ENCODE results near the gene EIF2B5.
A peak's percentile ranks its signal among the peaks of the same experiment; 100 is the strongest.

EIF2B5 gene

GRCh38 chr3:184177767-184178306 is 42.7 kb downstream of the EIF2B5 start:
- no peak overlapping the region for H2BK15ac ChIP-seq (ENCODE audit: low read depth, poor library complexity, severe bottlenecking)
- peak overlapping the region; percentile 84 for H3K4me2 ChIP-seq (ENCODE audit: low read length, poor library complexity, severe bottlenecking)
- H3K4me3 ChIP-seq (ENCODE audit: insufficient read depth in 1 of 2, low read depth in 1 of 2, low read length in 2 of 2) = peak overlapping the region in 1 of 2 experiments; percentile 96
- no peak for DNase-seq
- H3K14ac ChIP-seq (ENCODE audit: low read length in 2 of 2) = peak overlapping the region in 1 of 2 experiments; percentile 50
- no peak overlapping the region for H2BK120ac ChIP-seq (ENCODE audit: low read depth, low read length)
- H2BK12ac ChIP-seq (ENCODE audit: low read length in 2 of 2) = peak overlapping the region in 1 of 2 experiments; percentile 55
- H2AFZ ChIP-seq (ENCODE audit: low read depth, low read length) = no peak overlapping the region
- H3K36me3 ChIP-seq (ENCODE audit: control insufficient read depth in 1 of 2, insufficient read depth in 2 of 2, low read depth in 1 of 2, low read length in 2 of 2) = peaks cover 59 to 60% of the 10 kb centered on the region in 2 experiments
- H3K4ac ChIP-seq (ENCODE audit: low read depth in 1 of 2, low read length in 2 of 2) = peak overlapping the region in 1 of 2 experiments; percentile 40
- H3K4me1 ChIP-seq (ENCODE audit: control insufficient read depth, insufficient read depth, low read depth, low read length) = peaks cover 33% of the 10 kb centered on the region
- no peak overlapping the region for H2BK5ac ChIP-seq (ENCODE audit: low read depth, low read length, poor library complexity, severe bottlenecking)
- no peak overlapping the region for H4K8ac ChIP-seq (ENCODE audit: low read length)
- peaks cover 20% of the 10 kb centered on the region for H3K79me1 ChIP-seq (replicated peaks; ENCODE audit: low read length, poor library complexity, severe bottlenecking)
- WGBS = 93% methylated on average over 14 of the region's 14 CpGs
- peak overlapping the region; percentile 14 for H4K91ac ChIP-seq (ENCODE audit: low read length)
- no peak overlapping the region for H2AK5ac ChIP-seq (ENCODE audit: low read length, severe bottlenecking)
- peak overlapping the region in 1 of 2 experiments; percentile 43 for H3K18ac ChIP-seq (ENCODE audit: low read depth in 1 of 2, low read length in 2 of 2)
- H3K23ac ChIP-seq (ENCODE audit: low read length in 2 of 2) = peak overlapping the region in 1 of 2 experiments; percentile 16
- peak overlapping the region; percentile 98 for H3K9ac ChIP-seq (ENCODE audit: low read length)
- H3K9me3 ChIP-seq (ENCODE audit: control insufficient read depth, low read length) = no peaks in the 10 kb centered on the region
- H3K27ac ChIP-seq (ENCODE audit: low read length, poor library complexity, severe bottlenecking) = peak overlapping the region; percentile 94
- H3K27me3 ChIP-seq (ENCODE audit: control insufficient read depth in 1 of 2, insufficient read depth in 1 of 2, low read length in 2 of 2) = no peaks in the 10 kb centered on the region

- H2BK5ac ChIP-seq (ENCODE audit: low read depth, low read length, poor library complexity, severe bottlenecking) = no peak overlapping the region
- H4K8ac ChIP-seq (ENCODE audit: low read length) = peak overlapping the region; percentile 61
- peak overlapping the region; percentile 98 for H3K9ac ChIP-seq (ENCODE audit: low read length)
- WGBS = 97% methylated on average over 13 of the region's 13 CpGs
- peak overlapping the region in 1 of 2 experiments; percentile 11 for H2BK12ac ChIP-seq (ENCODE audit: low read length in 2 of 2)
- H2AK5ac ChIP-seq (ENCODE audit: low read length, severe bottlenecking) = no peak overlapping the region
- H3K4me3 ChIP-seq (ENCODE audit: insufficient read depth in 1 of 2, low read depth in 1 of 2, low read length in 2 of 2) = peak overlapping the region in 1 of 2 experiments; percentile 96
- no peak overlapping the region for H2BK120ac ChIP-seq (ENCODE audit: low read depth, low read length)
- no peak overlapping the region for H4K91ac ChIP-seq (ENCODE audit: low read length)
- peaks cover 19% of the 10 kb centered on the region for H3K79me1 ChIP-seq (replicated peaks; ENCODE audit: low read length, poor library complexity, severe bottlenecking)
- peaks cover 33% of the 10 kb centered on the region for H3K4me1 ChIP-seq (ENCODE audit: control insufficient read depth, insufficient read depth, low read depth, low read length)
- H3K18ac ChIP-seq (ENCODE audit: low read depth in 1 of 2, low read length in 2 of 2) = no peak overlapping the region
- no peaks in the 10 kb centered on the region for H3K27me3 ChIP-seq (ENCODE audit: control insufficient read depth in 1 of 2, insufficient read depth in 1 of 2, low read length in 2 of 2)
- no peak overlapping the region for H2BK15ac ChIP-seq (ENCODE audit: low read depth, poor library complexity, severe bottlenecking)
- no peak for DNase-seq
- H2AFZ ChIP-seq (ENCODE audit: low read depth, low read length) = no peak overlapping the region
- no peak overlapping the region for H3K23ac ChIP-seq (ENCODE audit: low read length in 2 of 2)
- H3K27ac ChIP-seq (ENCODE audit: low read length, poor library complexity, severe bottlenecking) = peak overlapping the region; percentile 94
- no peaks in the 10 kb centered on the region for H3K9me3 ChIP-seq (ENCODE audit: control insufficient read depth, low read length)
- no peak overlapping the region for H3K14ac ChIP-seq (ENCODE audit: low read length in 2 of 2)
- peaks cover 65 to 68% of the 10 kb centered on the region in 2 experiments for H3K36me3 ChIP-seq (ENCODE audit: control insufficient read depth in 1 of 2, insufficient read depth in 2 of 2, low read depth in 1 of 2, low read length in 2 of 2)
- no peak overlapping the region for H3K4ac ChIP-seq (ENCODE audit: low read depth in 1 of 2, low read length in 2 of 2)
- H3K4me2 ChIP-seq (ENCODE audit: low read length, poor library complexity, severe bottlenecking) = no peak overlapping the region
These were observed 43.5 kb downstream of the EIF2B5 start for GRCh38 chr3:184178521-184179138.

GRCh38 chr3:184180165-184180564 is 45.0 kb downstream of the EIF2B5 start:
- no peak overlapping the region for H3K4me2 ChIP-seq (ENCODE audit: low read length, poor library complexity, severe bottlenecking)
- peak overlapping the region in 1 of 2 experiments; percentile 38 for H3K4me3 ChIP-seq (ENCODE audit: insufficient read depth in 1 of 2, low read depth in 1 of 2, low read length in 2 of 2)
- no peak overlapping the region for H3K23ac ChIP-seq (ENCODE audit: low read length in 2 of 2)
- no peak overlapping the region for H2BK12ac ChIP-seq (ENCODE audit: low read length in 2 of 2)
- H3K27me3 ChIP-seq (ENCODE audit: control insufficient read depth in 1 of 2, insufficient read depth in 1 of 2, low read length in 2 of 2) = no peaks in the 10 kb centered on the region
- H3K4ac ChIP-seq (ENCODE audit: low read depth in 1 of 2, low read length in 2 of 2) = no peak overlapping the region
- H3K9ac ChIP-seq (ENCODE audit: low read length) = peak overlapping the region; percentile 38
- no peak overlapping the region for H4K8ac ChIP-seq (ENCODE audit: low read length)
- H3K27ac ChIP-seq (ENCODE audit: low read length, poor library complexity, severe bottlenecking) = peak overlapping the region; percentile 2
- H2BK120ac ChIP-seq (ENCODE audit: low read depth, low read length) = no peak overlapping the region
- peaks cover 76 to 82% of the 10 kb centered on the region in 2 experiments for H3K36me3 ChIP-seq (ENCODE audit: control insufficient read depth in 1 of 2, insufficient read depth in 2 of 2, low read depth in 1 of 2, low read length in 2 of 2)
- H3K9me3 ChIP-seq (ENCODE audit: control insufficient read depth, low read length) = no peaks in the 10 kb centered on the region
- DNase-seq = peak; percentile 63
- 88% methylated on average over 6 of the region's 6 CpGs for WGBS
- no peak overlapping the region for H2BK15ac ChIP-seq (ENCODE audit: low read depth, poor library complexity, severe bottlenecking)
- no peak overlapping the region for H2AFZ ChIP-seq (ENCODE audit: low read depth, low read length)
- no peak overlapping the region for H4K91ac ChIP-seq (ENCODE audit: low read length)
- H3K4me1 ChIP-seq (ENCODE audit: control insufficient read depth, insufficient read depth, low read depth, low read length) = peaks cover 33% of the 10 kb centered on the region
- H3K18ac ChIP-seq (ENCODE audit: low read depth in 1 of 2, low read length in 2 of 2) = no peak overlapping the region
- H3K14ac ChIP-seq (ENCODE audit: low read length in 2 of 2) = no peak overlapping the region
- H3K79me1 ChIP-seq (replicated peaks; ENCODE audit: low read length, poor library complexity, severe bottlenecking) = peaks cover 20% of the 10 kb centered on the region
- H2BK5ac ChIP-seq (ENCODE audit: low read depth, low read length, poor library complexity, severe bottlenecking) = no peak overlapping the region
- H2AK5ac ChIP-seq (ENCODE audit: low read length, severe bottlenecking) = no peak overlapping the region

- H2BK120ac ChIP-seq (ENCODE audit: low read depth, low read length) = no peak overlapping the region
- no peak overlapping the region for H2BK12ac ChIP-seq (ENCODE audit: low read length in 2 of 2)
- H3K18ac ChIP-seq (ENCODE audit: low read depth in 1 of 2, low read length in 2 of 2) = no peak overlapping the region
- H2AK5ac ChIP-seq (ENCODE audit: low read length, severe bottlenecking) = no peak overlapping the region
- H3K4ac ChIP-seq (ENCODE audit: low read depth in 1 of 2, low read length in 2 of 2) = no peak overlapping the region
- no peak overlapping the region for H3K4me3 ChIP-seq (ENCODE audit: insufficient read depth in 1 of 2, low read depth in 1 of 2, low read length in 2 of 2)
- H3K27me3 ChIP-seq (ENCODE audit: control insufficient read depth in 1 of 2, insufficient read depth in 1 of 2, low read length in 2 of 2) = no peaks in the 10 kb centered on the region
- H3K79me1 ChIP-seq (replicated peaks; ENCODE audit: low read length, poor library complexity, severe bottlenecking) = peaks cover 20% of the 10 kb centered on the region
- H4K8ac ChIP-seq (ENCODE audit: low read length) = no peak overlapping the region
- H4K91ac ChIP-seq (ENCODE audit: low read length) = no peak overlapping the region
- H2AFZ ChIP-seq (ENCODE audit: low read depth, low read length) = no peak overlapping the region
- H3K27ac ChIP-seq (ENCODE audit: low read length, poor library complexity, severe bottlenecking) = no peak overlapping the region
- H3K9me3 ChIP-seq (ENCODE audit: control insufficient read depth, low read length) = no peaks in the 10 kb centered on the region
- H3K36me3 ChIP-seq (ENCODE audit: control insufficient read depth in 1 of 2, insufficient read depth in 2 of 2, low read depth in 1 of 2, low read length in 2 of 2) = peaks cover 76 to 83% of the 10 kb centered on the region in 2 experiments
- H2BK5ac ChIP-seq (ENCODE audit: low read depth, low read length, poor library complexity, severe bottlenecking) = no peak overlapping the region
- H3K14ac ChIP-seq (ENCODE audit: low read length in 2 of 2) = no peak overlapping the region
- no peak overlapping the region for H3K23ac ChIP-seq (ENCODE audit: low read length in 2 of 2)
- H3K4me2 ChIP-seq (ENCODE audit: low read length, poor library complexity, severe bottlenecking) = no peak overlapping the region
- DNase-seq = no peak
- peaks cover 37% of the 10 kb centered on the region for H3K4me1 ChIP-seq (ENCODE audit: control insufficient read depth, insufficient read depth, low read depth, low read length)
- no peak overlapping the region for H2BK15ac ChIP-seq (ENCODE audit: low read depth, poor library complexity, severe bottlenecking)
- H3K9ac ChIP-seq (ENCODE audit: low read length) = no peak overlapping the region
- 98% methylated on average over 9 of the region's 9 CpGs for WGBS
These were observed 46.4 kb downstream of the EIF2B5 start for GRCh38 chr3:184181596-184181995.
